ENCODE data around the gene EPHA6.

The EPHA6 gene

GRCh38 chr3:97076673-97077072 lies 262.3 kb downstream of the EPHA6 start:
- no peak overlapping the region for H3K27ac ChIP-seq
- no peak for TF ChIP-seq CTCF (conservative IDR thresholded peaks at IDR 0.05)

GRCh38 chr3:97089621-97090020 lies 275.2 kb downstream of the EPHA6 start:
- no peak for TF ChIP-seq CTCF (conservative IDR thresholded peaks at IDR 0.05)

GRCh38 chr3:97102641-97103040 lies 288.2 kb downstream of the EPHA6 start:
- no peak for TF ChIP-seq CTCF (conservative IDR thresholded peaks at IDR 0.05)
- no peak overlapping the region for H3K27ac ChIP-seq

More at GRCh38 chr3:97089621-97090020, 275.2 kb downstream of the EPHA6 start:
- H3K27ac ChIP-seq = no peak overlapping the region

GRCh38 chr3:97105989-97106651 lies 291.7 kb downstream of the EPHA6 start:
- no peak overlapping the region for H3K27ac ChIP-seq
- TF ChIP-seq CTCF (conservative IDR thresholded peaks at IDR 0.05) = no peak

GRCh38 chr3:97106652-97106989 lies 292.2 kb downstream of the EPHA6 start:
- no peak overlapping the region for H3K27ac ChIP-seq
- TF ChIP-seq CTCF (conservative IDR thresholded peaks at IDR 0.05) = no peak

GRCh38 chr3:97108136-97108535 lies 293.7 kb downstream of the EPHA6 start:
- no peak overlapping the region for H3K27ac ChIP-seq
- TF ChIP-seq CTCF (conservative IDR thresholded peaks at IDR 0.05) = no peak

GRCh38 chr3:97111244-97111643 lies 296.9 kb downstream of the EPHA6 start:
- no peak overlapping the region for H3K27ac ChIP-seq
- no peak for TF ChIP-seq CTCF (conservative IDR thresholded peaks at IDR 0.05)

Measured in VCaP (cell line).